Ovary (tissue), 10 donors: ENCODE data around the gene SIX5. TPM values are rescaled to one million over a fixed set of nuclear protein-coding genes. Genes with fewer than 3 reads are reported as not detected.
A peak's percentile ranks its signal among the peaks of the same experiment; 100 is the strongest.

ENCODE experiments used
- DNase-seq, 5 donors: peaks; one replicate each; pipeline ENCODE4 v3.0.0-alpha.2; 2019 to 2020
- H3K27ac ChIP-seq, 2 donors: fragments of 200-600 bp; one replicate each; pipeline versions ENCODE4 v1.5.1 to v1.8.0; 2019 to 2022
- H3K27me3 ChIP-seq: fragments of 200-600 bp; one replicate; pipeline ENCODE4 v1.8.0; 2022
- H3K36me3 ChIP-seq: fragments of 200-600 bp; sonication (generic); one replicate; pipeline ENCODE4 v1.5.1; 2019
- H3K4me1 ChIP-seq: one replicate; pipeline ENCODE4 v1.8.1; 2013; ENCODE audit warnings: mild to moderate bottlenecking, moderate library complexity; ENCODE audit not compliant: insufficient read depth
- H3K4me3 ChIP-seq: fragments of 200-600 bp; sonication (generic); one replicate; pipeline ENCODE4 v1.5.1; 2017
- H3K9me3 ChIP-seq, 2 donors: fragments of 200-600 bp in 1 of 2; sonication (generic) in 1 of 2; one replicate each; pipeline versions ENCODE4 v1.5.1 to v1.8.1; 2013 to 2019; ENCODE audit warnings: mild to moderate bottlenecking in 1 of 2, moderate library complexity in 1 of 2
- CTCF ChIP-seq, 3 donors: fragments of 450-650 bp in 2 of 3; fragments of 200-600 bp in 1 of 3; IDR thresholded peaks; one replicate each; pipeline versions ENCODE4 v1.5.1 to v1.8.0; 2016 to 2022; ENCODE audit warnings: antibody characterized with exemption in 3 of 3, mild to moderate bottlenecking in 1 of 3
- EP300 ChIP-seq: sonication (generic); formaldehyde crosslinking; IDR thresholded peaks from one replicate; pipeline ENCODE4 v1.6.1; 2017; ENCODE audit warnings: antibody characterized with exemption
- POLR2A ChIP-seq: fragments of 450-650 bp; IDR thresholded peaks from one replicate; pipeline ENCODE4 v1.6.1; 2017; ENCODE audit warnings: antibody characterized with exemption, mild to moderate bottlenecking, moderate library complexity
- WGBS, 3 donors: extraction: QIAGEN DNeasy Blood & Tissue Kit in 1 of 3; methylation state at CpG; one replicate each; pipeline versions ENCODE4 v1.1.5 to v1.1.7; 2013 to 2017; 5-methylcytosine and 5-hydroxymethylcytosine counted together
- intact Hi-C, 4 donors: fragments of 100-400 bp; cut with DNase I; formaldehyde crosslinking; loops; one replicate each; pipeline versions ENCODE4 v1.11.0 to v1.15.1; 2022 to 2023
- long read RNA-seq, 3 donors: library from polyadenylated mRNA in 2 of 3; unstranded in 2 of 3; transcript quantifications; one replicate each; pipeline ENCODE4 v2.0.0 and lab custom pipeline, GENCODE V29; 2021 to 2026
- polyA plus RNA-seq, 2 donors: library from polyadenylated mRNA; stranded (reverse); fragments of 200-250 nt in 1 of 2; fragments of 350-450 nt in 1 of 2; fragmentation: Illumina TruSeq in 1 of 2; extraction: RNeasy Lipid Tissue Mini Kit (QIAGEN cat#74804) in 1 of 2; gene quantifications; one replicate each; pipeline ENCODE4 v1.2.3, GENCODE V29; 2013 to 2014
- total RNA-seq, 7 donors: library from RNA; depleted of rRNA in 2 of 7; stranded (reverse); fragments of >200 nt in 2 of 7; fragmentation: NEBNext Ultra II Directional in 3 of 7; extraction: Animal tissue kit (Norgen Biotek cat#: 25700) in 3 of 7; gene quantifications; one replicate each; pipeline versions ENCODE4 v1.1.0 to v1.2.4, GENCODE V29; 2016 to 2023
- donor health status: DM: no; HTN: no; CAD: no; lungs with moderate emphysema.
- donor health status: DM: no; HTN: no; CAD: no.
- donor health status: Bipolar disorder and iron deficiency.
- donor health status: DM: yes; HTN: yes; CAD: no.
- donor health status: DM: no; HTN: no; CAD: no.
- donor health status: DM: yes; HTN: yes; CAD: no.

SIX5 gene
- total RNA-seq (10 to 100 TPM; 21.0 to 64.4 (median 44.4) TPM), polyA plus RNA-seq (10 to 100 TPM in 1 of 2 donors, 1 to 10 TPM in 1; 5.4 to 43.5 TPM)
- long read RNA-seq, donor 1, transcript SIX5-205 (3 exons, 2,943 nt): major isoform, 21 of 62 reads
- long read RNA-seq, donor 1, transcript SIX5-202 (2 exons, 1,809 nt): minor isoform, 14 of 62 reads
- long read RNA-seq, donor 1, partial matches to known transcripts: 9 of 62 reads
- long read RNA-seq, donor 1, other reads (novel, unspliced or antisense): 18 of 62 reads
- long read RNA-seq, donor 2, transcript SIX5-205 (3 exons, 2,943 nt): major isoform, 5 of 6 reads
- long read RNA-seq, donor 2, partial matches to known transcripts: 0 of 6 reads
- long read RNA-seq, donor 2, other reads (novel, unspliced or antisense): 0 of 6 reads
- long read RNA-seq, donor 3, transcript SIX5-205 (3 exons, 2,943 nt): major isoform, 40 of 90 reads
- long read RNA-seq, donor 3, transcript SIX5-202 (2 exons, 1,809 nt): minor isoform, 6 of 90 reads
- long read RNA-seq, donor 3, partial matches to known transcripts: 38 of 90 reads
- long read RNA-seq, donor 3, other reads (novel, unspliced or antisense): 6 of 90 reads

DNA sequence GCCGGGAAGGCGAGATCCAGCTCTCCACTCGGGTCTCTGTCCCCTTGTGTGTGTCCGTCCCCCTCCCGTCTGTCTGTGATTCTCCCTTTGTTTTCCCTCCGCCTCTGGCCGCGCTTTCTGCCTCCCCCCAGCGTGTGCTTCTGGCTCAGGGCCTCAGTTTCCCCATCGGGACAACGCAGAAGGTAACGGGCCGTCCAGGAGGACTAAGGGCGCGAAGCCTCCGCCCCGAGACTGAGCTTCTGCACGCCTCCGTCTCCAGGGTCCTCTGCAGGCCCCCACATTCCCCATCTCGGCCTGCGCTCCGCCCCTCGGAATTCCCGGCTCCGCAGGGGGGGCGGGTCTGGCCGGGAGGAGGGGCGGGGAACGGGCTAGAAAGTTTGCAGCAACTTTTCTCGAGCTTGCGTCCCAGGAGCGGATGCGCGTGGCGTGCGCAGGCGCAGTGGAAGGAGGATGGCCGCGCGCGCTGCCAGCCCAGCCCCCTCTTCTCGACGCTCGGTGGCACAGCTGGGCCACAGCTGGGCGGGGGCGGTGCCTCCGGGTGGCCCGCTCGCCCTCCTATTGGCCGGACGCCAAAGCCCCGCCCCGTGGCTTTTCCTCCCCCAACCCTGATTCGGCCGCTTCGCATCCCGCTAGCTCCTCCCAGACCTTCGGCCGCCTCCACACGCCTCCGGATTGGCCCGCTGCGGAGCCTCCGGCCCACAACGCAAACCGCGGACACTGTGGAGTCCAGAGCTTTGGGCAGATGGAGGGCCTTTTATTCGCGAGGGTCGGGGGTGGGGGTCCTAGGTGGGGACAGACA, at the start of gene SIX5:
SIX5 (minus strand) TSS at position 269 of the 799 bp plus-strand sequence. CDS start 408 bp downstream, outside the sequence.
- H3K27ac ChIP-seq: peak within 1 kb of the TSS; percentile 94 to 96
- 0 to 1% (median 0%) methylated on average over 55 to 70 of the region's 70 CpGs for WGBS, 3 donors
- TF ChIP-seq POLR2A (peak; percentile 93), EP300 (peak; percentile 87), CTCF (IDR thresholded peaks at IDR 0.05) (no peak)
- no peaks in the 10 kb centered on the region for H3K36me3 ChIP-seq
- intact Hi-C loops: loop anchor here in 3 of 4 donors (5.0 to 10.0 kb wide), 3 partner anchors 52 to 77 kb away; partner anchors contain the start of genes QPCTL (in 2 of the 3) and SNRPD2 (in 2 of the 3)
- peak within 1 kb of the TSS; percentile 91 for H3K4me3 ChIP-seq
- no peaks in the 10 kb centered on the region for H3K9me3 ChIP-seq
- DNase-seq: peak; percentile 99 to 100 (median 100)
- H3K27me3 ChIP-seq: no peaks in the 10 kb centered on the region
- H3K4me1 ChIP-seq: peaks cover 19% of the 10 kb centered on the region

DNA sequence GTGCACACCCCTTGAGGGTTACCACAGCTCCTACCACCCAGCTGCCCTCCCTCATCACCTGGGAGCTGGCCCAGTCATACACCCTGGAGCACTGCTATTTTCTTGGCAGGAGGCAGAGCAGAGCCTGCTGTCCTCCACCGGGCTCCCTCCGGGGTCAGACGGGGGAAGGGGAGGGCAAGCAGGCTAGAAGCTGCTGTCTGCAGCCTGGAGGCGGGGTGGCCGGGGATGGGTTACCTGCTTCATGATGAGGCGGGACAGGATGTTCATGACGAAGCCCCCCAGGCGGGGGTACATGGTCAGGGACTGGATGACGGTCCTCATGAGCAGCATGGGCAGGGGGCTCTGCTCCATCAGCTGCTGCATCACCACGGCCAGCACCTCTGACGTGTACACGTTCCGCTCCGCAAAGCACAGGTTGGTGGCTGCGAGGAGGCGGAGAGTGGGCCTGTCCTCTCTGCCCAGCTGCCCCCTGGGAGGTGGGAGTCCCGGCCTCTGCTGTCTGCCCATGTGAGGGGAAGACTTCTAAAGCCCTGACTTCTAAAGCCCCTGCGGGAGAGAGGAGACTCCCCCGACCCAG, 48.8 kb upstream of the SIX5 start:
- WGBS, 3 donors: 68 to 69% (median 69%) methylated on average over 18 to 19 of the region's 19 CpGs
- Histone ChIP-seq H3K36me3 (no peaks in the 10 kb centered on the region), H3K4me1 (peaks cover 5% of the 10 kb centered on the region), H3K27ac (no peak overlapping the region), H3K4me3 (no peak overlapping the region), H3K27me3 (no peaks in the 10 kb centered on the region), H3K9me3 (no peaks in the 10 kb centered on the region)
- DNase-seq: no peak
- intact Hi-C loops: loop anchor here in 1 of 4 donors (10.0 kb wide), 1 partner anchor 67 kb away; the partner anchor contains the start of gene IRF2BP1
- TF ChIP-seq EP300 (no peak), CTCF (IDR thresholded peaks at IDR 0.05) (no peak), POLR2A (no peak)

DNA sequence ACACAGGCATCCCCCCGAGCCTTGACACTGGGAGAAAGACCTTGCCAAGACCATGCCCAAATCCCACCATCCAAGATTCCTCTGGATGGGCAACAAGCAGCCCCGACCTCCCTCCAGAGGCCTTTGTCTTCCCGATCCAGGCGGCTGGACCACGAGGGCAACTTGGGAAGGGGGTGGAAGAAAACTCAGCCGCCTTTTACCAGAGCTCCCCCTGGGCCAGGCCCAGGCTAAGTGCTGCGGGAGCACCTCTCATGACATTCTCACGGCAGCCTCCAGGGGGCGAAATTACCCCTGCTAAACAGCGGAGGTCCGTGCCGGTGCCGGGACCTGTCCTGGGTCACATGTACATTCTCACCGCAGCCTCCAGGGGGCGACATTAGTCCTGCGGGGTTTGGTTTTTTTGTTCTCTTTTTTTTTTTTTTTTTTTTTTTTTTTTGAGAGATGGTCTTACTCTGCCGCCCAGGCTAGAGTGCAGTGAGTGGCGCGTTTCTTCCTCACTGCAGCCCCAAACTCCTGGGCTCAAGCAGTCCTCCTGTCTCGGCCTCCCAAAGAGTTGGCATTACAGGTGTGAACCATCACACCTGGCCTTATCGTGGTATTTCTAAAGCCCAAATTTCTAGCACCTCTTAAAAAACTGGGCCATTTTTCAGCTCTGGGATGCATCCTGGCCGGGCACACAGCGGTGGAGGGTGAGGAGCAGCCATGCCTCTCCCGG, 48.1 kb upstream of the SIX5 start:
- Histone ChIP-seq H3K9me3 (no peaks in the 10 kb centered on the region), H3K36me3 (no peaks in the 10 kb centered on the region), H3K27me3 (no peaks in the 10 kb centered on the region), H3K4me1 (peaks cover 5% of the 10 kb centered on the region), H3K27ac (no peak overlapping the region), H3K4me3 (no peak overlapping the region)
- TF ChIP-seq POLR2A (no peak), CTCF (IDR thresholded peaks at IDR 0.05) (peak; percentile 90 to 98 (median 90))
- WGBS, 3 donors: 18 to 25% (median 24%) methylated on average over 24 of the region's 24 CpGs
- peak; percentile 90 to 96 (median 94) for DNase-seq
- intact Hi-C loops: loop anchor here in 1 of 4 donors (10.0 kb wide), 1 partner anchor 68 kb away; the partner anchor contains the start of gene IRF2BP1
